ENCODE results near the gene PEX11A.
"Not testable (repeated sequence)": the region's sequence is repeated elsewhere in the genome, so short reads cannot be mapped to it uniquely, and the experiment has no call there.

The PEX11A gene, protein sequence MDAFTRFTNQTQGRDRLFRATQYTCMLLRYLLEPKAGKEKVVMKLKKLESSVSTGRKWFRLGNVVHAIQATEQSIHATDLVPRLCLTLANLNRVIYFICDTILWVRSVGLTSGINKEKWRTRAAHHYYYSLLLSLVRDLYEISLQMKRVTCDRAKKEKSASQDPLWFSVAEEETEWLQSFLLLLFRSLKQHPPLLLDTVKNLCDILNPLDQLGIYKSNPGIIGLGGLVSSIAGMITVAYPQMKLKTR

DNA sequence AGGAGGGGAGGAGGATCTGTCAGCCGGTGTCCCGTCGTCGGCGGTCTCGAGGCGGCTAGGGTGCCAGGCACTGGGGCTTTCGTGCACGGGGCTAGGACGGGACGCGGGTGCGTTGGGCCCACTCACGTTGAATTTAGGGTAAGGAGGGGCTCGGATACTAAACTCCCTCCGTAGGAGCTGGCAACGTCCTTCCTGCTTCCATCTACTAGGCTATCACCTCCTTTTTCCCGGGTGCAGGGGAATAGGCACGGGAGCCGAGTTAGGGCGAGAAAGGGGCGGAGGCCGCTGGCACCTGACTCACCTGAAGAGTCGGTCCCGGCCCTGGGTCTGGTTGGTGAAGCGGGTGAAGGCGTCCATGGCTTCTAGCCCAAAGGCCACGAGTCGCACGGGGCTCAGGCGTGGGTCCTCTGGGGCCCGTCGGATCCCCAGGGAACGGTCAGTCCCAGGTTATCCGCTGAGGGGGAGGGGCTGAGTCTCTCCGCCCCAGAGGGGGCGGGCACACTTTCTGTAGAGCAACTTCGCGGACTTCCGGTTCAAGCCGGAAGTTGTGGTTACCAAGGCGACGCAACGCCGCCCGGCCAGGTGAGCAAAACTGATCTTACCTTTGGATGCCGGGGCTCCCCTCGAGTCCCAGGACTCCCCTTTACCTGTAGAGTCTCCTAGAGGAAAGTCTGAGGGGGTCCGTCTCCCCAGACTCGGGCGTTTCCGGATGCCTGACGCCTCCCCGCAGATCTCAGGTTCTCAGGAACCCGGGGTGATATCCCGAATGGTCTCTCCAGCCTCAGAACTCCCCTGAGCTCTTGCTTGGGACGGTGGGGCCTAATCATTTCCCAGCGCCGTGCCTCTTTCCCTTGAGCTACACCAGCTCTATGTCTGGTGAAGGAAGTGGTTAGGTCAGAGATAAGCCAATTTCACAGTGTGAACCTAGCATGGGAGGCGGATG is at the start of gene PEX11A, which contains the start of gene WDR93:
Gene PEX11A (minus strand): TSS at position 479 of the 943 bp plus-strand sequence. CDS start 122 bp downstream, at position 357.
Gene WDR93 (plus strand): TSS at position 536 of the 943 bp plus-strand sequence. CDS start 10,936 bp downstream, outside the sequence.
- in situ Hi-C loops (cut with MboI; ENCODE audit: low sequenced_read_pairs), result no loop called here

- in situ Hi-C loops (cut with MboI; ENCODE audit: low sequenced_read_pairs), result loop anchor here (10.0 kb wide), 1 partner anchor 335 kb away; no protein-coding TSS in a partner anchor
These were observed 49.6 kb upstream of the PEX11A start for GRCh38 chr15:89740137-89740536.

GRCh38 chr15:89735773-89736172 is 45.2 kb upstream of the PEX11A start:
- in situ Hi-C loops (cut with MboI; ENCODE audit: low sequenced_read_pairs), result no loop called here

- in situ Hi-C loops (cut with MboI; ENCODE audit: low sequenced_read_pairs), result no loop called here
These were observed 42.1 kb upstream of the PEX11A start for GRCh38 chr15:89732451-89733172.

- in situ Hi-C loops (cut with MboI; ENCODE audit: low sequenced_read_pairs), result no loop called here
These were observed 40.7 kb upstream of the PEX11A start for GRCh38 chr15:89731275-89731674.

DNA sequence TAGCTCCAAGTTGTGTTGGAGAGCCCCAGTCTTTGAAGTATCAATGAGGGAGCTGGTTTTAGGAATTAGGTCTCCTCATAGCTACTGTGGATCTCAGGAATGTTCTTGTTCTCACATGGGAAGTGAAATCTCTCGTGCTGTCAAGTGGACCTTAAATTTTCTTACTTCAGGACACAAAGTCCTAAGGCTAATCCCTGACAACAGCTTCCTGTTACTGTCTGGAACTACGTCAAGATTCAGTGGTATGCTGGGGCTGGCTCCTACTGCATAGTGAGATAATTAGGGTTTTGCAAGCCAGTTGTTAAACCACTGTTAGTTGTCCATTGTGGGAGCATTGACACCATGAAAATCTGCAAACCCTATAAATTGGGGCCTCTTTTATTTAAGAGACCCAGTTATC is 37.7 kb upstream of the PEX11A start:
- in situ Hi-C loops (cut with MboI; ENCODE audit: low sequenced_read_pairs), result no loop called here

DNA sequence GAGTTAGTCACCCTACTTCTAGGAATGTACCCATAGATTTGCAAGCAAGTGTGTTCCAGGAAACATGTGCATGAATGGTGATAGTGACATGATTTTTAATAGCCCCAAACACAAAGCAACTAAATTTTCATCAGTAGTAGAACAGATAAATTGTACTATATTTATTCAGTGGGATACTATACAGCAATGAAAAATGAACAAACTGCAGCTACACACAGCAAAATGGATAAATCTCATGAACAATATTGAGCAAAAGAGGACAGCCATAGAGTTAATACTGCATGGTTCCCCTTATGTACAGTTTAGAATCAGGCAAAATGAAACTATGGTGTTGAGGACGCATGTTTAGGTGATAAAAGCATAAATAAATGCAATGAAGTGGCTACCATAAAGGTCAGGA is 34.5 kb upstream of the PEX11A start:
- in situ Hi-C loops (cut with MboI; ENCODE audit: low sequenced_read_pairs), result no loop called here

DNA sequence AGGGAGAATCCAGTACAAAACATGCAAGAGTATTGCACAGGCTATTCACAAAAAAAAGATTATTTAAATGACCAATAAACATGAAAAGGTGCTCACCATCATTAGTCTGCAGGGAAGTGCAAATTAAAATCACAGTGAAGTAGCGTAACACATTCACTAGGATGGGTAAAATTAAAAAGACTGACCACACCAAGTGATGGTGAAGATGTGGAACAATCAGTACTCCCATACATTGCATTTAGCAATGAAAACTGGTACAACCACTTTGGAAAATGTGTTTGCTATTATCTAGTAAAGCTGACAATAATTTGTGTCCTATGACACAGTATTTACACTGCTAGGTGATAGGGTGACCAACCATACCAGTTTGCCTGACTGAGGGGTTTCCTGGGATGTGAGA is 34.1 kb upstream of the PEX11A start:
- in situ Hi-C loops (cut with MboI; ENCODE audit: low sequenced_read_pairs), result no loop called here

- in situ Hi-C loops (cut with MboI; ENCODE audit: low sequenced_read_pairs), result no loop called here
These were observed 32.5 kb upstream of the PEX11A start for GRCh38 chr15:89723031-89723430.

- in situ Hi-C loops (cut with MboI; ENCODE audit: low sequenced_read_pairs), result no loop called here
These were observed 24.2 kb upstream of the PEX11A start for GRCh38 chr15:89714775-89715174.

DNA sequence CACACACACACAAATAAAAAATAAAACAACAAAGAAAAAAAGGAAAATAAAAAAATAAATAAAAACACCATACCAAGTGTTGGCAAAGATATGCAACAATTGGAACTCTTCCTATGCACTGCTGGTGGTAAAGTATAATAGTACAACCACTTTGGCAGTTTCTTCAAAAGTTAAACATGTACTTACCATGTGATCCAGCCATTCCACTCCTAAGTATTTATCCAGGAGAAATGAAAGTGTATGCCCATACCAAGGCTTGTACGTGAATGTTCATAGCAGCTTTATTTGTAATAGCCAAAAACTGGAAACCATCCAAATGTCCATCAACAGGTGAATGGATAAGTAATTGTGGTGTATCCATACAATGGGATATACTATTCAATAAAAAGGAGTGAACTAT is 17.0 kb upstream of the PEX11A start:
- in situ Hi-C loops (cut with MboI; ENCODE audit: low sequenced_read_pairs), result no loop called here

- in situ Hi-C loops (cut with MboI; ENCODE audit: low sequenced_read_pairs), result no loop called here
These were observed 13.9 kb upstream of the PEX11A start for GRCh38 chr15:89704411-89704810.

GRCh38 chr15:89695198-89695597 is 4.6 kb upstream of the PEX11A start:
- in situ Hi-C loops (cut with MboI; ENCODE audit: low sequenced_read_pairs), result no loop called here

DNA sequence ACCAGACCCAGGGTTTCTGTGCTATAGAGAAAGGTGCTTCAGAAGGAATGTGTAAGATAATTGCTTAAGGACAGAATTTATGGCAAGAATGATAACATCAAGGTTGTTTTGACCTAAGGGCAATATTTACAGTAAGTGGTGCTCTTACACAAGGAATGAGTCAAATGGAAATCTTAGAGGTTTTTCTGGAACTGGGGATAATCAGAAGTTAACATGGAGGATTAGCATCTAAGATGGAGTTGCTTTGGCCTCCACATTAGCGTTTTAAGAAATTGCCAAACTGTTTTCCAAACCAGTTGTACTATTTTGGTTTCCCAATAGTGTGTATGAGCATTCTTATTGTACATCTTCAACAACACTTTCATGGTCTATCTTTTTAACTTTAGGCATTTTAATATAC is 3.1 kb upstream of the PEX11A start:
- in situ Hi-C loops (cut with MboI; ENCODE audit: low sequenced_read_pairs), result no loop called here

GRCh38 chr15:89693091-89693490 is 2.5 kb upstream of the PEX11A start:
- in situ Hi-C loops (cut with MboI; ENCODE audit: low sequenced_read_pairs), result no loop called here

- in situ Hi-C loops (cut with MboI; ENCODE audit: low sequenced_read_pairs), result not testable (repeated sequence)
These were observed 651 bp downstream of the PEX11A start for GRCh38 chr15:89689930-89690275.

DNA sequence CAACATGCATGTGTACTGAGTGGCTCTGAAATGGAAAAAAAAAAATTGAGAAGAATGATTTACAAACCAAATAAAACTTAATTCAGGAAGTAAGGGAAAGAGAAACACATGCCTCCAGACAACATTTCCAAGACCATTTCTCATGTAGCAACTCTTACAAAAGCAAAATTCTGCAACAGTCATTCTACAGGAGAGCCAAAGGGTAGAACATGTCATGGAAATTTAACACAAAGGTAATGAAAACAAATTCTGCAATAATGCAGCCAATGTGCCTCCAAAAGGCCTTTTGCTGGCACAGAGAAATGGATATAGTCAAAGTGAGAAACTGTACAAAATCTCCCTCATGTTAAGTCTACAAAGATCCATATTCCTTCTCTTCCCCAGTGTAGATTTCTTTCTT is 4.0 kb downstream of the PEX11A start:
- in situ Hi-C loops (cut with MboI; ENCODE audit: low sequenced_read_pairs), result no loop called here

GRCh38 chr15:89685995-89686394 is 4.6 kb downstream of the PEX11A start:
- in situ Hi-C loops (cut with MboI; ENCODE audit: low sequenced_read_pairs), result no loop called here

GRCh38 chr15:89681146-89681545 is 9.4 kb downstream of the PEX11A start:
- in situ Hi-C loops (cut with MboI; ENCODE audit: low sequenced_read_pairs), result no loop called here

- in situ Hi-C loops (cut with MboI; ENCODE audit: low sequenced_read_pairs), result no loop called here
These were observed 10.2 kb downstream of the PEX11A start for GRCh38 chr15:89680282-89680873.

GRCh38 chr15:89679212-89679611 is 11.3 kb downstream of the PEX11A start, which contains the start of gene PLIN1:
Gene PLIN1 (minus strand): TSS chr15:89679367. CDS start chr15:89677489, 1,878 bp downstream.
- in situ Hi-C loops (cut with MboI; ENCODE audit: low sequenced_read_pairs), result no loop called here

Measured in HL-60/S4 treated with retinoic acid at 250 ng/mL for 4 days and 3 days (cell line).